Fibroblast of mammary gland (primary cell): ENCODE measurements around the gene DLX2.

Experiments
- DNase-seq: peaks from one replicate; pipeline ENCODE4 v3.0.0-alpha.2; 2010; ENCODE audit warnings: low read depth
- H3K4me3 ChIP-seq: 2 replicates; pipeline ENCODE4 v1.5.1; 2011; ENCODE audit warnings: low read depth, mild to moderate bottlenecking, low read length, moderate library complexity; ENCODE audit not compliant: control insufficient read depth
- CTCF ChIP-seq: conservative IDR thresholded peaks from 2 replicates; pipeline ENCODE4 v1.5.1; 2011; ENCODE audit warnings: low read depth, low read length, inconsistent platforms; ENCODE audit not compliant: control insufficient read depth, insufficient read depth

The DLX2 gene

GRCh38 chr2:172089633-172090032 lies 13.1 kb downstream of the DLX2 start:
- TF ChIP-seq CTCF = no peak
- no peak overlapping the region for H3K4me3 ChIP-seq
- no peak for DNase-seq

GRCh38 chr2:172089005-172089504 lies 13.6 kb downstream of the DLX2 start:
- TF ChIP-seq CTCF = no peak
- H3K4me3 ChIP-seq = no peak overlapping the region
- no peak for DNase-seq

- no peak for DNase-seq
- no peak for TF ChIP-seq CTCF
- no peak overlapping the region for H3K4me3 ChIP-seq
Observed at GRCh38 chr2:172088245-172089004, 14.3 kb downstream of the DLX2 start.

GRCh38 chr2:172087780-172088244 lies 14.9 kb downstream of the DLX2 start:
- DNase-seq = no peak
- no peak overlapping the region for H3K4me3 ChIP-seq
- no peak for TF ChIP-seq CTCF

- H3K4me3 ChIP-seq = no peak overlapping the region
- TF ChIP-seq CTCF = no peak
- DNase-seq = no peak
Observed at GRCh38 chr2:172087207-172087779, 15.4 kb downstream of the DLX2 start.

- no peak overlapping the region for H3K4me3 ChIP-seq
- no peak for DNase-seq
- TF ChIP-seq CTCF = no peak
Observed at GRCh38 chr2:172086241-172087206, 16.2 kb downstream of the DLX2 start.
